GM12801 (cell line): ENCODE results near the gene IL1RL2.

Experiments used
- CTCF ChIP-seq: IDR thresholded peaks from one replicate; pipeline ENCODE4 v1.5.1; 2011; ENCODE audit warnings: control low read depth; ENCODE audit not compliant: insufficient read length; ENCODE audit errors: extremely low read depth

Gene IL1RL2

GRCh38 chr2:102267774-102268173, 81.0 kb downstream of the IL1RL2 start:
- TF ChIP-seq CTCF: no peak

GRCh38 chr2:102268510-102269199, 81.8 kb downstream of the IL1RL2 start:
- TF ChIP-seq CTCF: no peak

- TF ChIP-seq CTCF: no peak
Measured at GRCh38 chr2:102269200-102269524, 82.3 kb downstream of the IL1RL2 start.

GRCh38 chr2:102271844-102272243, 85.0 kb downstream of the IL1RL2 start:
- TF ChIP-seq CTCF: no peak

- TF ChIP-seq CTCF: no peak
Measured at GRCh38 chr2:102273619-102274211, 86.9 kb downstream of the IL1RL2 start.

- TF ChIP-seq CTCF: no peak
Measured at GRCh38 chr2:102276549-102277201, 89.9 kb downstream of the IL1RL2 start.

- TF ChIP-seq CTCF: no peak
Measured at GRCh38 chr2:102277202-102277700, 90.4 kb downstream of the IL1RL2 start.
